ENCODE results near the gene VPS13D.

The VPS13D gene

DNA sequence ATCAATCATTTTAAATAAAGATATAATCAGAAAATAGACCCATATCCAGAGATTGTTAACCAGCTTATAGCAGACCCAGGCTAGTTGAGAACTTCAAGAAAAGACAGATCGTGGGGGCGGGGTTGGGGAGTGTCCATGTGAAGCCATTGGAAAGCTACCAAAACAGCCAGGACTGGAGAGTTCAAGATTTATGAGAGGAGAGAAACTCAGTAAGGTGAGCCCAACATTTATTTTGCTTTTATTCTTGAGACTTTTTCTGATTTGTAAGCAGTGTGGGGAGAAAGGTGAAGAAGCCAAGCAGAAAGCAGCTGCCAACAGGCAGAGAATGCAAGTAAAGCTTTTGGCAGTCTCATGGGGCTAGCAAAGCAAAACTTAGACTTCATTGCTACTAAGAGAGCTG is 179.9 kb downstream of the VPS13D start:
- H4K20me1 ChIP-seq (ENCODE audit: insufficient read depth, low read length) = no peaks in the 10 kb centered on the region

GRCh38 chr1:12410351-12410750 is 180.5 kb downstream of the VPS13D start:
- ATAC-seq (ENCODE audit: insufficient read depth, low read depth) (no peak), DNase-seq (no peak)
- H4K20me1 ChIP-seq (ENCODE audit: insufficient read depth, low read length) = no peaks in the 10 kb centered on the region
- no peak overlapping the region for H3K4me2 ChIP-seq (ENCODE audit: insufficient read depth, low read length)
- no peaks in the 10 kb centered on the region for H3K27me3 ChIP-seq (ENCODE audit: insufficient read depth, low read length, poor library complexity)
- H3K36me3 ChIP-seq (ENCODE audit: insufficient read depth, low read length) = peaks cover 34% of the 10 kb centered on the region
- H2AFZ ChIP-seq (ENCODE audit: low read depth, low read length) = no peak overlapping the region
- no peak for TF ChIP-seq EZH2 (IDR thresholded peaks at IDR 0.05; ENCODE audit: borderline replicate concordance, low read depth, low read length, severe bottlenecking)
- TF ChIP-seq, protein P1, sequence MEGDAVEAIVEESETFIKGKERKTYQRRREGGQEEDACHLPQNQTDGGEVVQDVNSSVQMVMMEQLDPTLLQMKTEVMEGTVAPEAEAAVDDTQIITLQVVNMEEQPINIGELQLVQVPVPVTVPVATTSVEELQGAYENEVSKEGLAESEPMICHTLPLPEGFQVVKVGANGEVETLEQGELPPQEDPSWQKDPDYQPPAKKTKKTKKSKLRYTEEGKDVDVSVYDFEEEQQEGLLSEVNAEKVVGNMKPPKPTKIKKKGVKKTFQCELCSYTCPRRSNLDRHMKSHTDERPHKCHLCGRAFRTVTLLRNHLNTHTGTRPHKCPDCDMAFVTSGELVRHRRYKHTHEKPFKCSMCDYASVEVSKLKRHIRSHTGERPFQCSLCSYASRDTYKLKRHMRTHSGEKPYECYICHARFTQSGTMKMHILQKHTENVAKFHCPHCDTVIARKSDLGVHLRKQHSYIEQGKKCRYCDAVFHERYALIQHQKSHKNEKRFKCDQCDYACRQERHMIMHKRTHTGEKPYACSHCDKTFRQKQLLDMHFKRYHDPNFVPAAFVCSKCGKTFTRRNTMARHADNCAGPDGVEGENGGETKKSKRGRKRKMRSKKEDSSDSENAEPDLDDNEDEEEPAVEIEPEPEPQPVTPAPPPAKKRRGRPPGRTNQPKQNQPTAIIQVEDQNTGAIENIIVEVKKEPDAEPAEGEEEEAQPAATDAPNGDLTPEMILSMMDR (IDR thresholded peaks at IDR 0.05; ENCODE audit: borderline replicate concordance, extremely low read depth, low read length, poor library complexity, severe bottlenecking) = no peak
- no peaks in the 10 kb centered on the region for H3K79me2 ChIP-seq (ENCODE audit: insufficient read depth, low read length)
- H3K27ac ChIP-seq (ENCODE audit: low read length) = no peak overlapping the region
- H3K4me3 ChIP-seq (ENCODE audit: low read depth in 1 of 2, low read length in 2 of 2) = no peak overlapping the region
- peaks cover 6% of the 10 kb centered on the region for H3K9me3 ChIP-seq (ENCODE audit: insufficient read depth, low read length, severe bottlenecking)
- no peaks in the 10 kb centered on the region for H3K4me1 ChIP-seq (ENCODE audit: insufficient read depth, low read length)
- H3K9ac ChIP-seq (ENCODE audit: low read depth, low read length) = no peak overlapping the region

More for the DNA sequence above, 179.9 kb downstream of the VPS13D start:
- Histone ChIP-seq H3K9me3 (ENCODE audit: insufficient read depth, low read length, severe bottlenecking) (peaks cover 6% of the 10 kb centered on the region), H3K4me3 (ENCODE audit: low read depth in 1 of 2, low read length in 2 of 2) (no peak overlapping the region), H3K9ac (ENCODE audit: low read depth, low read length) (no peak overlapping the region), H3K36me3 (ENCODE audit: insufficient read depth, low read length) (peaks cover 35% of the 10 kb centered on the region), H3K4me2 (ENCODE audit: insufficient read depth, low read length) (no peak overlapping the region), H3K4me1 (ENCODE audit: insufficient read depth, low read length) (no peaks in the 10 kb centered on the region), H3K79me2 (ENCODE audit: insufficient read depth, low read length) (no peaks in the 10 kb centered on the region), H2AFZ (ENCODE audit: low read depth, low read length) (no peak overlapping the region), H3K27ac (ENCODE audit: low read length) (no peak overlapping the region), H3K27me3 (ENCODE audit: insufficient read depth, low read length, poor library complexity) (no peaks in the 10 kb centered on the region)
- ATAC-seq (ENCODE audit: insufficient read depth, low read depth) (no peak), DNase-seq (no peak)
- no peak for TF ChIP-seq EZH2 (IDR thresholded peaks at IDR 0.05; ENCODE audit: borderline replicate concordance, low read depth, low read length, severe bottlenecking)
- TF ChIP-seq, protein P1 (IDR thresholded peaks at IDR 0.05; ENCODE audit: borderline replicate concordance, extremely low read depth, low read length, poor library complexity, severe bottlenecking) = no peak

DNA sequence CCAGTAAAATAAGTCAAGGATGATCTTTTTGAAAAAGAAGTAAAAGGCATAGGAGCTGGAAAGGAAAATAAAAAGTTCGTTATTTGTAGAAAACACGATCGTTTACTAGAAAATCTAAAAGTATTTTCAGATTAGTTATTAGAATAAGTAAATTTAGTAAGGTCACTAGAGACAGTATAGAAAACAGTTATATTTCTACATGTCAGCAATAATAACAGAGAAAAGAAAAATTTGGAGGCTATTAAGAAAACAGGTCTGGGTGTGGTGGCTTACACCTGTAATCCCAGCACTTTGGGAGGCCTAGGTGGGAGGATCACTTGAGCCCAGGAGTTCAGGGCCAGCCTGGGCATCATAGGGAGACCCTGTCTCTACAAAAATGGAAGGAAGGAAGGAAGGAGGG is 181.3 kb downstream of the VPS13D start:
- Histone ChIP-seq H4K20me1 (ENCODE audit: insufficient read depth, low read length) (no peaks in the 10 kb centered on the region), H3K9ac (ENCODE audit: low read depth, low read length) (no peak overlapping the region), H3K27ac (ENCODE audit: low read length) (no peak overlapping the region), H3K9me3 (ENCODE audit: insufficient read depth, low read length, severe bottlenecking) (peaks cover 6% of the 10 kb centered on the region), H3K4me1 (ENCODE audit: insufficient read depth, low read length) (no peaks in the 10 kb centered on the region), H3K27me3 (ENCODE audit: insufficient read depth, low read length, poor library complexity) (no peaks in the 10 kb centered on the region), H3K79me2 (ENCODE audit: insufficient read depth, low read length) (no peaks in the 10 kb centered on the region), H2AFZ (ENCODE audit: low read depth, low read length) (no peak overlapping the region), H3K4me2 (ENCODE audit: insufficient read depth, low read length) (no peak overlapping the region), H3K4me3 (ENCODE audit: low read depth in 1 of 2, low read length in 2 of 2) (no peak overlapping the region), H3K36me3 (ENCODE audit: insufficient read depth, low read length) (peaks cover 34% of the 10 kb centered on the region)
- TF ChIP-seq, protein P1 (IDR thresholded peaks at IDR 0.05; ENCODE audit: borderline replicate concordance, extremely low read depth, low read length, poor library complexity, severe bottlenecking) = no peak
- no peak for TF ChIP-seq EZH2 (IDR thresholded peaks at IDR 0.05; ENCODE audit: borderline replicate concordance, low read depth, low read length, severe bottlenecking)
- no peak for DNase-seq
- no peak for ATAC-seq (ENCODE audit: insufficient read depth, low read depth)

DNA sequence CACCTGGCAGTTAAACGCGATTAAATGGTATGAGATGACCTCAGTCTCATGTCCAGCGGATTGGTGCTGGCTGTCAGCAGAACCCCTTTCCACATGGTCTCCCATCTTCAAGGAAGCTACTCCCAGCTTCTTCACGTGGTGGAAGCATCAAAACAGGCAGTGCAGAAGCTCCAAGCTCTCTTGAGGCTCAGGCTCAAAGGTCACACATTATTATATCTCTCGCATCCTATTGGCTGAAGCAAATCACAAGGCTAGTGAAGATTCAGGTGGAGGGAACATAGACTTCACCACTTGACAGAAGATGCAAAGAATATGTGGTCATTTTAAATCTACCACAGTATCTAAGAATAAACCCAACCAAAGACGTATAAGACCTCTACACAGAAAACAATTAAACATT is 181.9 kb downstream of the VPS13D start:
- no peak for DNase-seq
- Histone ChIP-seq H3K27ac (ENCODE audit: low read length) (no peak overlapping the region), H3K79me2 (ENCODE audit: insufficient read depth, low read length) (no peaks in the 10 kb centered on the region), H3K4me1 (ENCODE audit: insufficient read depth, low read length) (no peaks in the 10 kb centered on the region), H3K9me3 (ENCODE audit: insufficient read depth, low read length, severe bottlenecking) (peaks cover 6% of the 10 kb centered on the region), H4K20me1 (ENCODE audit: insufficient read depth, low read length) (no peaks in the 10 kb centered on the region), H3K36me3 (ENCODE audit: insufficient read depth, low read length) (peaks cover 40% of the 10 kb centered on the region), H3K27me3 (ENCODE audit: insufficient read depth, low read length, poor library complexity) (no peaks in the 10 kb centered on the region), H3K4me3 (ENCODE audit: low read depth in 1 of 2, low read length in 2 of 2) (no peak overlapping the region), H3K9ac (ENCODE audit: low read depth, low read length) (no peak overlapping the region), H2AFZ (ENCODE audit: low read depth, low read length) (no peak overlapping the region), H3K4me2 (ENCODE audit: insufficient read depth, low read length) (no peak overlapping the region)
- no peak for ATAC-seq (ENCODE audit: insufficient read depth, low read depth)
- TF ChIP-seq EZH2 (IDR thresholded peaks at IDR 0.05; ENCODE audit: borderline replicate concordance, low read depth, low read length, severe bottlenecking) = no peak
- TF ChIP-seq, protein P1 (IDR thresholded peaks at IDR 0.05; ENCODE audit: borderline replicate concordance, extremely low read depth, low read length, poor library complexity, severe bottlenecking) = no peak
